HG03097 (cell line): ENCODE results near the gene CDH13.

Source experiments
- ATAC-seq: cut with Tn5 transposase; IDR thresholded peaks from one replicate; pipeline ENCODE4 v1.9.1; 2021; ENCODE audit not compliant: unreplicated experiment, low FRiP score

The CDH13 gene

DNA sequence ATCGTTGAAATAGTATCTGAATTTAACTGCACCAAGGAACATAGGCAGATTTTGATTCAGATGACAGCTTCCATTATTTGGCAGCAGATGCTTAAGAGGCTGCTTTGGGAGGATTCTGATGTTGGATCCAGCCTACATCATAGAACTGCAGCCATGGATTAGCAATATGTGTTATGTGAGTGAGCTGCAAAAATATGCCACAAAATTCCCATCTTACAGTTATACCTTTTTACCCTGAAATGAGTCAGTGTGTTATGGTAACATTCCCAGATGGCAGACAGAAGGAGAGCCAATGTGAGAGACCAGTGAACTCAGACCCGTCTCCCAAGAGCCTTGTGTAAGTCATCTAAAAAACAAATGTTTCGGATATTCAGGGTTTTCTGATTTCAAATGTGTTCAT lies 206.1 kb downstream of the CDH13 start:
- no peak for ATAC-seq

- ATAC-seq: no peak
These were observed 206.7 kb downstream of the CDH13 start for GRCh38 chr16:82833378-82833993.

DNA sequence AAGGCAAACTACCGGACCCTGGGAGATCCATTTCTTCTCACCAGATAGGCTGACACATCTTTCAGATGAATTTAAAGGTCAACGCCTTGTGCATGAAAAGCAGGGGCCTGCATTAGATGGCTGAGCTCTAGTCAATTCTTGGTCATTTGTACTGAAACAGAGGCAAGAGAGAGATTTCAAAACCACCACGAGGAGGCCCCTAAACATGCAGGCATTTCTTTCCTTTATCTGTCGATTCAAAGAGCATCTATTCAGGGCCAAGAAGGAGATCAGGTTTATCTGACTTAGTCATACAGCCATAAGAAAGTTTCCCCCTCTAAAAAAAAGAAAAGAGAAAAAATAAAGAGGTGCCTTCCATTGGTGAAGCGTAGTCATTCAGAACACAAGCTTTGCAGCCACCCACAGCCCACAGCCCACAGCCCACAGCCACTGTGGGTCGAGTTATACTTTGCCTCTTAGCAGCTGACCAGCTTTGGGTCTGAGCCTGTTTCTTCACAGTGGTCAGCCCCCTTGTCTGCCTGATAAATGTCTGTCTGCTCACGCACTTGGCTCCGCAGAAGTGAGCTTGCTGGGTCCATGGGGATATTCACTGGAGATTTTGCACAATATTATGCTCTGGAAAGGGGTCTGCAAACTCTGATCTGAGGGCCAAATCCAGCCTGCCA lies 207.5 kb downstream of the CDH13 start:
- ATAC-seq: no peak

DNA sequence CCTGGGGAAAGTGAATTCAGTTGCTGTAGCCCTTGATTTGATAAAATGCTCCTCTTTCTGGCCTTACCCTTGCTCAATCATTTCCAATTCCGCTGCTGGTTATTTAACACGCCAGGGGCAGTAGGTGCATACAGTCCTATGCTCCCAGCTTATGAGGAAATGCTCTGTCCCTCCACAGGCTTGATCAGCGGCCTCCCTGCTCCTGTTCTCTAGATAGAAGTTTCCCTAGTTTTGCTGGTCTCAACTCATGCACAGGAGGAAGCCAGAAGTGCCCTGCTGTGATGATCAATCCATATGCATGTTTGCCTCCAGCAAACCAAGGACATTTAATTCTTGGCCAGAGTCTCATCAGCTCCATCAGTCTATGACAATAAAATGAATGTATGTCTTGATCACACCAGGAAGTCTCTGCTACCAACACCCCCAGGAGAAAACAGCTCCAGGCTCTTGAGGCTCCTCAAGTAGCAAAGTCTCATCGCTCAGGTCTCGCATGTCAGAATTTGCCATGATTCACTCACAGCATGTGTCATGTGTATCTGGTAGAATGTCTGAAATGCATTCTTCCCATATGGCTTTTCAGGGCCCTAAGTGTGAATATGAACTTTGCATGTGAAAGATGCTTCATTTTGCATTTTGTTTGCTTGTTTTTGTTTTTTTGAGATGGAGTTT lies 208.9 kb downstream of the CDH13 start:
- ATAC-seq: no peak

- no peak for ATAC-seq
These were observed 214.3 kb downstream of the CDH13 start for GRCh38 chr16:82841108-82841507.

DNA sequence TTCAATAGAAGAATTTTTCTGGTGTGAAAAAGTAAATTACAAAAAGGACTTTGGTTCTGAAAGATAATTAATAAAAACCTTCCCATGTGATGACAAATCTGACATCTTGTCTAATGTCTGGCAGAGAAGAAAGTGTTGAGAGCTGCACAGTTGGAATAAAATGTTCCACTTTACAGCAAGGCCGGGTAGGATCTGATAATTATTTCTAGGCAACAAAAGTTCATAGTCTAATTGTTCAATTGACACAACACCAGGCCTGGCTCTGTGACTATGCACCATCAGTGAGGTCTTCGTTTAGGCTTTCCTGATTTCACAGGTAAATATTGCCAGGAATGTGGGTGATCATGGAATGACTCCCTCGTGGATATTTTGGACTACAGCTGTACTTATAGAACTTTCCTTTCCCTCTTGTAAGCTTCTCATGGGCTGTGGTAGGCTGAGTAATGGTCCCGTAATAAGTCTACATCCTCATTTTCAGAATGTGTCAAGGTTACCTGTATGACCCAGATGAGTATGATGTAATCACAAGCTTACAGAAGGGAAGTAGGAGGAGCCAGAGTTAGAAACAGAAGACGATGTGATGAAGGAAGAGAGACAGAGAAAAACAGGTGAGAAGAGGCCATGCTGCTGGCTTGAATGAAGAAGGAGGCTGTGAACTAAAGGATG lies 217.0 kb downstream of the CDH13 start:
- no peak for ATAC-seq

GRCh38 chr16:82845116-82845515 lies 218.3 kb downstream of the CDH13 start:
- ATAC-seq: no peak

DNA sequence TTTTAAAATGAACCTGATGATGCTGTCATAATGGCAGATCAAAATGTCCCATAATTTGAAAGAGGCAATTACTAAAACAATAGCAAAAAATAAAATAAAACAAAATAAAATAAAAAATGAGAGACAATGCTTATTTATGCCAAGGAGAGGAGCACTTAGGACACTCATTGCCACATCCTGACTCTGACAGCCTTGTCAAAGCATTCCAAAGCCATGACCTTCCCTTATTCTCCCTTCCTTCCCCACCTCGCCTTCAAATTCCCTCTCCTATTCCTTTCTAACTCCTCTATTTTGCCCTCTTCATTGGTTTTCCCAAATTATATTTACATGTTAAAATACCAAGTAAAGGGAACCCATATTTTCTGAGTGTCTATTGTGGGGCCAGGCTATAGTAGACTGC lies 220.0 kb downstream of the CDH13 start:
- ATAC-seq: no peak

- no peak for ATAC-seq
These were observed 221.2 kb downstream of the CDH13 start for GRCh38 chr16:82848013-82848412.

DNA sequence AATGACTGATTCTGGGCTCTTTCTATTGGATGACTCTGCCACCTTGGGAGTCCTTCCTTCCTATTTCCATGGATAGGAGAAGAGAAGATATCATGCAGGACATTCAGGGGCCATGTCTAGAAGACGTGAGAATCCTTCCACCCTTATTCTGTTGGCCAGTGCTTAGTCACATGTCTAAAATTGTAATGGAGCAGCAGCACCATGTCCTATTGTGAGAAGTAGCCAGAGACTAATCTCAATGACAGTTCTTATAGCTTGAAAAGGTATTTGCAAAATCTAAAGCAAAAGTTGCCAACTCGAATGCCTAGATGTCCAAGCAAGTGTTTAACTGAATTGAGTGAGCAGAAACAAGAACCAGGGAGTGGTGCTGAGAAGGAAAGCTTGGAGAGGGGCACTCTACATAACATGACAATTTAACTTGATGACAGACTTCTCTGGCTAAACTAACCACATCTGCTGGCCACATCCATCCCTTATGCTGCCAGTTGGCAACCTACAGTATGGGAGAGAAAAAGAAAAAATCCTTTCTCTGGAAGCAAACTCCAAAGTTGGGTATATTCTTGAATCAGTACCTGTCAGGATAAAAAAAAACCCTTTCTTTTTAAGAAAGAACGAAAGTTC lies 225.7 kb downstream of the CDH13 start:
- ATAC-seq: no peak

- ATAC-seq: no peak
These were observed 228.7 kb downstream of the CDH13 start for GRCh38 chr16:82855471-82855870.

GRCh38 chr16:82857693-82858365 lies 231.1 kb downstream of the CDH13 start:
- no peak for ATAC-seq

- ATAC-seq: no peak
These were observed 232.9 kb downstream of the CDH13 start for GRCh38 chr16:82859662-82860061.

DNA sequence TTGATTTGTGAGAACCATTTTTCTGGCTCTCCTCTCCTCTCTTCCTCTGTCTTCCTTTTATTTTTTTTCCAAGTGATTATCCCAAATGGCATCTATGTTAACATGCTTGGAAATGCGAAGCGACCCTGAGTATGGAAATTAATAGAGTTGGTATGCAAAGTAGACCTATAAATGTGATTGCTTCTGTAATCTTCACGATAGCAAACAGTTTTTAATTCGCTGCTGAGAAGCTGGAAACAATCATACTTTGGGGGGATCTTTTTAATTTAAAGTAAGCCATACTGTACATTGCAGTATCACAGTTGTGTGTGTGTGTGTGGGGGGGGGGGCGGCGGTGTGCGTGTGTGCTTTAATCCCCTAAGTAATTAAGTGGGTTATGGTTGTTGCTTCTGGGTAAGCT lies 233.3 kb downstream of the CDH13 start:
- ATAC-seq: no peak

DNA sequence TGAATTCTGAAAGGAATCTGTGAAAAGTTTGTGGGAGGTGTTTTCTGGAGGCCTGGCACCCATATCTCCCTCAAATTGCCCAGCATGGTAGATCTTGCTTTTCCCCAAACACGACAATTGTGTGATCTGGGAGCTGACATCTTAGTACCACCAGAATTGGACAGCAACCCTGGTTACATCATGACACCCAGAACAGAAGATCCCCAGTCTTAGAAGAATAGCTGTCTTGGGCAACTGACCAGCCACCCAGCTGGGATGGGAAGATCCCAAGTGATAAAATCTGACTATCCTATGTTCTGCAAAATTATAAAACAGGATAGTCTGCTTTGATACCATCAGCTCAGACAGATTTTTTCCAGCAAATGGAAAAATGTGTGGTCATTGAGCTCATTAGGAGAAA lies 235.3 kb downstream of the CDH13 start:
- no peak for ATAC-seq

DNA sequence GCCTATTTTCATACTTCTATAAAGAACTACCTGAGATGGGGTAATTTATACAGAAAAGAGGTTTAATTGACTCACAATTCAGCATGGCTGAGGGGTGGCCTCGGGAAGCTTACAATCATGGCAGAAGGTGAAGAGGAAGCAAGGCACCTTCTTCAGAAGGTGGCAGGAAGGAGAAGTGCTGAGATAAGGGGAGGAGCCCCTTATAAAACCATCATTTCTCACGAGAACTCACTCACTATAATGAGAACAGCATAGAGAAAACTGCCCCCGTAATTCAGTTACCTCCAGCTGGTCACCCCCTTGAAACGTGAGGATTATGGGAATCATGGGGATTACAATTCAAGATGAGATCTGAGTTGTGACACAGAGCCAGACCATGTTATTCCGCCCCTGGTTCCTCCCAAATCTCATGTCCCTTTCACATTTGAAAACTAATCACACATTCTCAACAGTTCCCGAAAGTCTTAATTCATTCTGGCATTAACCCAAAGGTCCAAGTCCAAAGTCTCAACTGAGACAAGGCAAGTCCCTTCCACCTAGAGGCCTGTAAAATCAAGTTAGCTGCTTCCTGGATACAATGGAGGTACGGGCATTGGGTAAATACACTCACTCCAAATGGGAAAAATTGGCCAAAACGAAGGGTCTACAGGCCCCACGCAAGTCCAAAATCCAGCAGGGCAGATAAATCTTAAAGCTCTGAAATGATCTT lies 237.7 kb downstream of the CDH13 start:
- no peak for ATAC-seq

- no peak for ATAC-seq
These were observed 238.6 kb downstream of the CDH13 start for GRCh38 chr16:82865412-82865811.

DNA sequence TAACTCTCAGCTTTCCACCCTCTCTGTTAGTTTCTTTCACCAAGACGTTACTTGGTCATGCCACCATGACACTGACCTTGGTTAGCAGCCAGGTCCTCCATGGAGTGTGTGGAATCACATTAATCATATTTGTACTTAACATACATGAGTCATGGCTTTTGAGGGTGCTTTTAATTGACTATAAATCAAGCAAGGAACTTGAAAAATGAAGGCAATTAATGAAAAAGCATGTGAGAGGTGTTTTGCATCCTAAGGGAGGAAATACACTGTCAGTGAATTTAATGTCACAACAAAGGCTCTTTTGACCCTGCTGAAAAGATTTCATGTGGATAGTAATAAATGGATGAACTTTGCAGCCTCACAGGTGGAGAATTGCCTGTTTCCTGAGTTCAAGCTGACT lies 240.7 kb downstream of the CDH13 start:
- ATAC-seq: no peak

- no peak for ATAC-seq
These were observed 247.5 kb downstream of the CDH13 start for GRCh38 chr16:82874271-82874670.

GRCh38 chr16:82874672-82875071 lies 247.9 kb downstream of the CDH13 start:
- no peak for ATAC-seq
